HG03575 (cell line): ENCODE results near the gene PRPF38A.

Source experiments
- ATAC-seq: cut with Tn5 transposase; IDR thresholded peaks from one replicate; pipeline ENCODE4 v1.9.1; 2021; ENCODE audit not compliant: unreplicated experiment, insufficient number of reproducible peaks, low FRiP score; ENCODE audit errors: extremely low read depth

Gene PRPF38A

DNA sequence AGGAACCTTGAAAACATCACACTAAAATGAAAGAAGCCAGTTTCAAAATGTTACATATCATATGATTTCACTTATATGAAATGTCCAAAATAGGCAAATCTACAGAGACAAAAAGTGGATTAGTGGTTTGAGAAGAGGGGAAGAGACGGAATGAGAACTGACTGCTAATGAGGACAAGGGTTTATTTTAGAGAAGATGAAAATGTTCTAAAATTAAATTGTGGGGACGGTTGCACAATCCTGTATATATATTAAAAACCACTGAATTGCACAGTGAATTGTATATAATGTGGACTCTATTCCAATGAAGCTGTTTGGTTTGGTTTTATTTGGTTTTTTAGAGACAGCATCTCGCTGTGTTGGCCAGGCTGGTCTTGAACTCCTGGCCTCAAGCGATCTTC lies 35.6 kb downstream of the PRPF38A start:
- no peak for ATAC-seq

DNA sequence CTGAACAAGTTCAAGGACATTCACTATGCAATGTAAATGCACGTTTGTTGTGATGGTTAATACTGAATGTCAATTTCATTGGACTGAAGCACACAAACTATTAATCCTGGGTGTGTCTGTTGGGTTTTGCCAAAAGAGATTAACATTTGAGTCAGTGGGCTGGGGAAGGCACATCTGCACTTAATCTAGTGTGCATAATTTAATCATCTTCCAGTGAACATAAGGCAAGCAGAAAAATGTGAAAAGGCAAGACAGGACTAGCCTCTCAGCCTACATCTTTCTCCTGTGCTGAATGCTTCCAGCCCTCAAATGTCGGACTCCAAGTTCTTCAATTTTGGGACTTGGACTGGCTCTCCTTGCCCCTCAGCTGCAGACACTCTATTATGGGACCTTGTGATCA lies 40.1 kb downstream of the PRPF38A start:
- ATAC-seq: no peak

DNA sequence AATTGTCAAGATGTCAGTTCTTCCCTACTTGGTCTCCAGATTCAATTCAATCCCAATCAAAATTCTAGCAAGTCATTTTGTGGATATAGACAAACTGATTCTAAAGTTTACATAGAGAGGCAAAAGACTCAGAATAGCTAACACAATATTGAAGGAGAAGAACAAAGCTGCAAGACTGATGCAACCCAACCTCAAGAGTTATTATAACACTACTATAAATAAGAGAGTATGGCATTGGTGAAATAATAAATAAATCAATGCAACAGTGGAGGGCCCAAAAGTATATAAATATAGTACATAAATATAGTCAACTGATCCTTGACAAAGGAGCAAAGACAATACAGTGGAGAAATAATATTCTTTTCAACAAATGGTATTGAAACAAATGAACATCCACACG lies 49.7 kb downstream of the PRPF38A start:
- no peak for ATAC-seq

DNA sequence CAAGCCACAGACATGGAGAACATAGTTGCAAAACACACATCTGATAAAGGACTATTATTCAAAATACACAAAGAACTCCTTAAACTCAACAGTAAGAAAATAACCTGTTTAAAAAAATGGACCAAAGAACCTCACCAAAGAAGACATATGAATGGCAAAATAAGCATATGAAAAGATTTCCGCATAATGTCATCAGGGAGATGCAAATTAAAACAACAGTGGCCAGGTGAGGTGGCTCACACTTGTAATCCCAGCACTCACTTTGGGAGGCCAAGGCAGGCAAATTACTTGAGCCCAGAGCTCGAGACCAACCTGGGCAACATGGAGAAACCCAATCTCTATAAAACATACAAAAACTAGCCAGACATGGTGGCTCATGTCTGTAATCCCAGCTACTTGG lies 50.4 kb downstream of the PRPF38A start:
- ATAC-seq: no peak

DNA sequence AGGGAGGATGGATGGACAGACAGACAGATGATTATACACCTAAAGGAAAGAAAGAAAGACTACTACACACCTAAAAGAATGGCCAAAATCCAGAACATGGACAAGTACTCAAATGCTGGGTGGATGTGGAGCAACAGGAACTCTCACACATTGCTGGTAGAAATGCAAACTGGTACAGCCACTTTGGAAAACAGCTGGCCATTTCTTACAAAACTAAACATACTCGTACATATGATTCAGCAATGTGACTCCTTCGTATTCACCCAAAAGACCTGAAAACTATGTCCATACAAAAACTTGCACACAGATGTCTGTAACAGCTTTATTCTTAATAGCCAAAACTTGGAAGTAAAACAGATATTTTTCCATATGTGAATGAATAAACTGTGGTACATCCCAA lies 51.3 kb downstream of the PRPF38A start:
- no peak for ATAC-seq

DNA sequence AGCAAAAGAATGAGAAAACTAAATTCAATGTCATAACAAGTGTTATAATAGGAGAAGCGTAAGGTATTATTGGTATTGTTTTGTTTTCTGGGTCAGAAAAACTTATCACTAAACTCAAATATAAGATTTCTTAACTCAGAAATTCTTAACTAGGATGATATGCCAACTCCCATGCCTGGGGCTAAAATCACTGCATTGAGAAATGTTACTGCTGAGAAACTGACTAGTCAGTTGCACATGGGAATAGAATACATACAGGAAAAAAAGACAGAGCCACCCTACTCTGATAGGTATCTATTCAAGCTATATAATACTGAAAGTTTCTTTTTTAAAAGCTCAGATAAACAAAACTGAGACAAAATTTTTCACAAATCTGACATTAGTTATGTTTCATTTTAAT lies 56.3 kb downstream of the PRPF38A start:
- no peak for ATAC-seq

DNA sequence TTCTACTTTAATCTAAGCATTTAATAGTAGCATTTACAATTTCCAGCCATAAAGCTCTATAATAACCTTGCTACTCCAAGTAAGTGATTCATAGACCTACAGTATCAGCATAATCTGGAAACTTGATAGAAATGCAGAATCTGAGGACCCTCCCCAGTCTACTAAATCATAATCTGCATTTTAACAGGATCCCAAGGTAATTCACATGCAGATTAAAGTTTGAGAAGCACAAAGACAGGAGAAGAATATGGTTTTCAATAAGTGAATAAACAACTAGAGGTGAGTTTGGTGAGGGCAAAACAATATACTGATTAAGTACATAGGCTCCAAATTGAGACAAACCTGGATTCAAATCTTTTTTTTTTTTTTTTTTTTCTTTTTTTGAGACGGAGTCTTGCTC lies 57.4 kb downstream of the PRPF38A start:
- no peak for ATAC-seq

DNA sequence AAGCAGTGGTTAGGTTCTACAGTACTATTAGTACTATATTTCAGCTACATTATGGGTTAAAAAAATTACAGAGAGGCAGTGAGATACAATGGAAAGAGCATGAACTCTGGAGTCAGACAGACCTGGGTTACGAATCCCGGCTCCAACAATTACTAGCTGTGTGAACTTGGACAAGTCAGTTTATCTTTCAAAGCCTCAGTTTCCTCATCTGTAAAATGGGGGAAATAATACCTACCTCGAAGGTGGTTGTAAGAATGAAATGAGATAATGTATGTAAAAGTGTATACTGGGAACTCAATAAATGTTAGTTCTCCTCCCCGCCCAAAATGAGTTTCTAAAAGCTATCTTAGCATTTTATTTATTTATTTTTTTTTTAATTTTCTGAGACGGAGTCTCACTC lies 59.5 kb downstream of the PRPF38A start:
- ATAC-seq: no peak

DNA sequence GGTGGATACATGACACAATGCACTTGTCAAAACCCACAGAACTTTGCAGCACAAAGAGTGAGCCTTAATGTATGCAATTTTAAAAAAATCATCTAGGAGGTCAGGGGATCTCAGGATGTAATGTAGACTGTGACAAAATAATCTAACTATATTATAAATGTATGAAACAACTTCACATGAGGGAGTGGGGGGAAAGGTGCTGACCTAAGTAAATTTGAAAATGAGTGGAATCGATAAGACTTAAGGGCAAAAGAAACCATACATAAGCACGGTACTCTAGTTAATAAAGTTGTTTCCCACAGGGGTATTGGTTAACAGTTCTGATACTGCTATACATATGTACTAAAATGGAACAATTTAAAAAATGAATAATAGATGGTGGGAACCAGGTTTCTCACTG lies 64.7 kb downstream of the PRPF38A start:
- ATAC-seq: no peak
